ENCODE data around the gene RBM18. TPM values are rescaled to one million over a fixed set of nuclear protein-coding genes. Genes with fewer than 3 reads are reported as not detected.

The RBM18 gene
- total RNA-seq, 1 experiment from 2014 or later: 30.8 TPM

- Histone ChIP-seq H3K36me3 (ENCODE audit: insufficient read depth, low read length, poor library complexity, severe bottlenecking) (peaks cover 16% of the 10 kb centered on the region), H3K4me3 (ENCODE audit: low read depth, low read length, poor library complexity, severe bottlenecking) (no peak overlapping the region), H3K4me1 (ENCODE audit: insufficient read depth, low read length, poor library complexity, severe bottlenecking) (no peaks in the 10 kb centered on the region), H3K9me3 (ENCODE audit: low read depth, low read length, poor library complexity, severe bottlenecking) (no peaks in the 10 kb centered on the region), H3K27me3 (replicated peaks; ENCODE audit: insufficient read depth, low read depth, low read length, poor library complexity) (no peaks in the 10 kb centered on the region), H3K27ac (ENCODE audit: low read depth, low read length, poor library complexity, severe bottlenecking) (no peak overlapping the region)
- no TSS peak for BruUV-seq (replicated peaks)
- intact Hi-C loops (cut with micrococcal nuclease; ENCODE audit: unreplicated experiment): no loop called here
- TF ChIP-seq CTCF (conservative IDR thresholded peaks at IDR 0.05; ENCODE audit: low read depth, low read length) (no peak), EZH2 (IDR thresholded peaks at IDR 0.05; ENCODE audit: borderline replicate concordance, low read depth, low read length, poor library complexity, severe bottlenecking) (no peak)
- CTCF ChIA-PET: no interaction called here
- no peak for DNase-seq (ENCODE audit: low spot score)
- POLR2A ChIA-PET (ENCODE audit: low non-redundant PET): no interaction called here
Measured at GRCh38 chr9:122297512-122297911, 32.9 kb upstream of the RBM18 start.

GRCh38 chr9:122294531-122294930 lies 29.9 kb upstream of the RBM18 start:
- ChIA-PET POLR2A (ENCODE audit: low non-redundant PET) (no interaction called here), CTCF (no interaction called here)
- no peak overlapping the region for H3K4me3 ChIP-seq (ENCODE audit: low read depth, low read length, poor library complexity, severe bottlenecking)
- no peak for DNase-seq (ENCODE audit: low spot score)
- no peaks in the 10 kb centered on the region for H3K27me3 ChIP-seq (replicated peaks; ENCODE audit: insufficient read depth, low read depth, low read length, poor library complexity)
- no peaks in the 10 kb centered on the region for H3K4me1 ChIP-seq (ENCODE audit: insufficient read depth, low read length, poor library complexity, severe bottlenecking)
- H3K27ac ChIP-seq (ENCODE audit: low read depth, low read length, poor library complexity, severe bottlenecking): no peak overlapping the region
- no TSS peak for BruUV-seq (replicated peaks)
- no peaks in the 10 kb centered on the region for H3K9me3 ChIP-seq (ENCODE audit: low read depth, low read length, poor library complexity, severe bottlenecking)
- no peak for TF ChIP-seq EZH2 (IDR thresholded peaks at IDR 0.05; ENCODE audit: borderline replicate concordance, low read depth, low read length, poor library complexity, severe bottlenecking)
- no peak for TF ChIP-seq CTCF (conservative IDR thresholded peaks at IDR 0.05; ENCODE audit: low read depth, low read length)
- intact Hi-C loops (cut with micrococcal nuclease; ENCODE audit: unreplicated experiment): no loop called here
- peaks cover 17% of the 10 kb centered on the region for H3K36me3 ChIP-seq (ENCODE audit: insufficient read depth, low read length, poor library complexity, severe bottlenecking)

- TF ChIP-seq EZH2 (IDR thresholded peaks at IDR 0.05; ENCODE audit: borderline replicate concordance, low read depth, low read length, poor library complexity, severe bottlenecking): no peak
- no peak for TF ChIP-seq CTCF (conservative IDR thresholded peaks at IDR 0.05; ENCODE audit: low read depth, low read length)
- Histone ChIP-seq H3K4me3 (ENCODE audit: low read depth, low read length, poor library complexity, severe bottlenecking) (no peak overlapping the region), H3K36me3 (ENCODE audit: insufficient read depth, low read length, poor library complexity, severe bottlenecking) (peaks cover 28% of the 10 kb centered on the region), H3K27ac (ENCODE audit: low read depth, low read length, poor library complexity, severe bottlenecking) (no peak overlapping the region), H3K27me3 (replicated peaks; ENCODE audit: insufficient read depth, low read depth, low read length, poor library complexity) (no peaks in the 10 kb centered on the region), H3K4me1 (ENCODE audit: insufficient read depth, low read length, poor library complexity, severe bottlenecking) (no peaks in the 10 kb centered on the region), H3K9me3 (ENCODE audit: low read depth, low read length, poor library complexity, severe bottlenecking) (no peaks in the 10 kb centered on the region)
- intact Hi-C loops (cut with micrococcal nuclease; ENCODE audit: unreplicated experiment): no loop called here
- no TSS peak for BruUV-seq (replicated peaks)
- CTCF ChIA-PET: no interaction called here
- POLR2A ChIA-PET (ENCODE audit: low non-redundant PET): no interaction called here
- DNase-seq (ENCODE audit: low spot score): no peak
Measured at GRCh38 chr9:122291458-122291857, 26.8 kb upstream of the RBM18 start.
